AG20443 (cell line): ENCODE results near the gene TOPBP1.
"Not testable (repeated sequence)": the region's sequence is repeated elsewhere in the genome, so short reads cannot be mapped to it uniquely, and the experiment has no call there.

ENCODE experiments used
- DNase-seq: peaks from one replicate; pipeline ENCODE4 v3.0.0; 2012; ENCODE audit warnings: low spot score, mixed read lengths

TOPBP1 gene

GRCh38 chr3:133661454-133662277 is at the start of gene TOPBP1:
Gene TOPBP1, minus strand, starts transcription at chr3:133661941. Its CDS starts 814 bp downstream, at chr3:133661127.
- DNase-seq: peak; percentile 93

DNA sequence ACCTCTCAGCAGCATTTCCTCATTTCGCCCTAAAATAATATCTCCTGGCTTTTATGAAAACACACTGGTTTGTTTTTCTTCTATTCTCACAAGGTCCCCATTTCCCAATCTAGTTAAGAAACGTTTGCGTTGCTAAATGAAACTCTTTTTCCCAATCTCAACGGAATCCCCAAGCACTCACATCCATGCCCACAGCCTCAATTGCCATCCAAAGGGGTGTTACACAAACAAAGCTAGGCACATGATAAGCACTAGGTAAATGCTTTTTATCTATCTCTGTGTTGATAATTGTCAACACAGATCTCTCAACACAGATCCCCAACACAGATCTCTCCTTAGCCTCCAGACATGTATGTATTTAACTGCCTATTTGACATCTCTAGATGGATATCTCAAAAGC is 49.3 kb upstream of the TOPBP1 start:
- DNase-seq: no peak

GRCh38 chr3:133709139-133709750 is 47.5 kb upstream of the TOPBP1 start:
- DNase-seq: no peak

DNA sequence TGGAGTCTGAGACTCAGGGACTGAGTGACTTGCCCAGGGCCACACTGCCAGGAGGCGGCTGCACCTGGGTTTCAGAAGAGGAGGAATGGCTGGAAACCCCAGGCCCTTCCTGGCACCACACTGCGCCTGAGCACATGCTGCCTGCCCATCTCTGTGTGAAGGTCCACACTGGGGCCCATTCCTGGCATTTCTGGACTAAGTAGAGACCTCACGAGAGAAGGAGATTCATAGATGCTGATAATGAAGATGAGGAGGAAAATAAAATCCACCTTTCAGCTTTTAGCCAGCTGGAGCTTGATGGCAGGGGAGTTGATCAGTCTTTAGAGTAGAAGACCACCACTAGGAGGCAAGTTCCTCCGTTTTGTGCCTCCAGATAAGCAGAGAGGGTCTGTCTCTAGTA is 44.3 kb upstream of the TOPBP1 start:
- no peak for DNase-seq

- peak; percentile 6 for DNase-seq
These were observed 42.2 kb upstream of the TOPBP1 start for GRCh38 chr3:133703915-133704314.

DNA sequence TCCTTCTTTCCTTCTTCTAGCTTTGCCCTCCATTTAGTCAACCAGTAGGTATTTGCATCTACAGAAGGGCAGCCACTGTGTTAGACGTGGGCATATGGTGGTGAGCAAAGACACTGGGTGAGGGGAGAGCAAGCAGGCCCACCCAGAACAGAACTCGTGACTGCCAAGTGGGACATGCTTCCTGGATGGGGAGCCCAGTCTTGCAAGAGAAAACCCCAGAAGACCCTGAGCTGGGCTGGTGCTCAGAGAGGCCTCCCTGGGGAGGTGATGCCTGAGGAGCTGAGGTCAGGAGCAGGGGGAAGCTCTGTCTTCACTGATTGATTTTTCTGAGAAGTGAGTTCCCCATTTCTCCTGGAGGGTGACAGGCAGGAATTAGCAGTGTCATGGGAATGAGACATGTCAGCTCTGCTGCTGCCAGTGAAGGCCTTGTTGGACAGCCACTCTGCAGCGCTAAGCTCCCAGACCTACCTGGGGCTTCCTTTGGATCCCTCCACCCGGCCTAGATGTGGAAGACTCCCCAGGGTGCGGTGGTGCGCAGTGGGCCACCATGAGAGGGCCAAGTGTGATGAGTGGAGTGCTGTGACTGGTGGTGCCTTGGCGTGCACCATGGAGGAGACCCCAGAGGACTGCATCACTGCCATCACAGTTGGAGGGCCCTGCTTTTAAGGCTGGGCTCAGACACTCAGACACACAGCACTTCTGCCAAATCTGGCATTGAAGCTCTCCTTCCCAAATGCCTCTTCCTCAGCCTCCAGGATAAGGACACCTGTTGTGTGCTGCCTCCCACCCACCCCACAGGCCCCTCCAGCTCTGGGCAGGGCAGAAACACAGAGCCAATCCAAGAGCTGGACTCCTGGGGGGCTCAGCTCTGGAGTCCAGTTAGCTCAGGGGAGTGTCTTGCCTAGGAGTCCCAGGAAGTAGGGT is 40.0 kb upstream of the TOPBP1 start:
- peak; percentile 5 for DNase-seq

DNA sequence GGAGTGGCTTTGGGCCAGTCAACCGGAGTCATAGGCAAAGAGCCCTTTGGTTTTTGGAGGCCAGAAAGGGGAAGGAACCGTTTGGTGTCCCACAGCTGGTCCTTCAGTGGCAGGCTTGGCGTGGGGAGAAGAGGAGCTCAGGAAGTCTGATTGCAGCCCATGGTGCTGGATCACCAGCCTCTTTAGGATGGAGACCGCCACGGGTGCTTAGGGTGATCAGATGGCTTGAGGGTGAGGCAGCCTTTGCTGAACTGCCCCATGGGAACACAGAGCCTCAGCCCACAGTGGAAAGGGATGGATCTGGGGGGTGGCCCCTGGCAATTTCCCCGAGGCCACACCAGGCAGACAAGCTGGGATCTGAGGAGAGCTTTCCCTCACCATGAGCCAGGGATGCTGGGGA is 38.6 kb upstream of the TOPBP1 start:
- DNase-seq: no peak

DNA sequence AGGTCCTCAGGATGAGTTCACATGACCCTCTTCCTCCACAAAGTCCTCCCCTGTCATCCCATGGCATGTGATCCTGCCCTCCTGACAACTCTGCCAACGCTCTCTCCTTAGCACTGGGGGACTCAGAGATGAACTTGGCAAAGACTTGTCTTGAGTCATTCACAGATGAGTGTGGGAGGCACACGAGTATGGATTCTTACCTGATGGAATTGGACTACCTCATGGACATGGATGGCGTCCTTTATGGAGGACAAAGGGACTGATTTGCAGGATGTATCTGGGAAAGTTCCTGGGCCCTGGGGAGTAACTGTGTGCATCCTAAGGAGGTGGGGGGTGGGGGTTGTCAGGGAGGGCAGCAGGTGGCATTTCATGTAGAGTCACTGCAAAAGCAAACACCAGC is 38.2 kb upstream of the TOPBP1 start:
- DNase-seq: no peak

DNA sequence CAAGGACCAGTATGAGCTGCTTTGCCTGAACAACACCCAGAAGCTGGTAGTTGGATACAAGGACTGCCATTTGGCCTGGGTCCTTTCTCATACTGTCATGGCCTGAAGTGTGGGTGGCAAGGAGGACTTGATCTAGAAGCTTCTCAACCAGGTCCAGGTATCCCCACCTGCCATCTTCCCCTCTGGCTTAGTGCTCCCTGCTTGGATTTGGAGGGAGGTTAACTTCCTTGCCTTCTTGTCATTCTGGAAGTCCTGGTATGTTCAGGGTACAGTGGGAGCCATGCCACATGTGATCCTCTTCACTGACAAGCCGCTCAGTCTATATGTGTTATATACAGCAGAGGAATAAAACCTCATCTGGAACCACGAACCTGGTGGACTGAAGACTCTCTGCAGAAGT is 37.7 kb upstream of the TOPBP1 start:
- DNase-seq: no peak

- DNase-seq: no peak
These were observed 36.2 kb upstream of the TOPBP1 start for GRCh38 chr3:133697960-133698359.

DNA sequence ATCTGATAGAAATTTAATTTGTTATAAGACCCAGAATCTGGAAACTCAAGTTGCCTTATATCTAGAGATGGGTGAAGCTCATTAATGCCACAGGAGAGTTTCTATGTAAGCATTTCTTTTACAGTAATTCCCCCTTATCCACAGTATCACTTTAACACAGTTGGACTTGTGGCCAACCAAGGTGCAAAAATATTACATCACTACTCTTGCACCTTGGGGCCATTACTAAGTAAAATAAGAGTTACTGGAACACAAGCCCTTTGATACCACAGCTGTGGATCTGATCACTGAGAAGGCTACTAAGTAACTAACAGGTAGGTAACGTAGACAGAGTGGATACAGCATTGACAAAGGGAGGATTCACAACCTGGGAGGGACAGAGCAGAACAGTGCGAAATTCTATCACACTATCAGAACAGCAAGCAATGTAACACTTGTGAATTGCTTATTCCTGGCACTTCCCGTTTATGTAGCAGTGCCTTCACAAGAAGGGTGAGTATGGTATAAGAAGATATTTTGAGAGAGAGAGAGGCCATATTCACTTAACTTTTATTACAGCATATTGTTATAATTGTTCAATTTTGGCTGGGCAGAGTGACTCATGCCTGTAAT is 33.9 kb upstream of the TOPBP1 start:
- peak; percentile 3 for DNase-seq

GRCh38 chr3:133694288-133695268 is 32.8 kb upstream of the TOPBP1 start:
- DNase-seq: no peak

DNA sequence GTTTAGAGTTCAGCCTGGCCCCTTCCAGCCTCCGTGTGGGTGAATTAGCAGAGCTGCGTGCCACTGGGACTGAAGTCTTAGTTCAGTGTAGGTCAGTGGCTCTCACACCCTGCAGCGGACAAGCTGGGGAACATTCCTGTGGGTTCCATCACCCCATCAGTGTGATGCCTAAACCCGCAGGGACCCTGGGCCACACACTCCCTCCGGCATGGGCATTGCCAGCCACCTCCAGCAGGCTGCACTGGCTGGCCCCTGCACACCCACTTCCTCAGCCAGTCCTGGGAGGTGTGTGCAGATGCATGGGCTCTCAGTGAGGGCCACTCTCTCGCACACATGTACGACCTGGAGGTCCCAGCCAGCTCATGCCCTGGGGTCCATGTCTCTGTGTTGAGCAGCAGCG is 32.1 kb upstream of the TOPBP1 start:
- no peak for DNase-seq

GRCh38 chr3:133692759-133693158 is 31.0 kb upstream of the TOPBP1 start:
- DNase-seq: no peak

- no peak for DNase-seq
These were observed 29.7 kb upstream of the TOPBP1 start for GRCh38 chr3:133691273-133692107.

GRCh38 chr3:133677993-133678392 is 16.3 kb upstream of the TOPBP1 start:
- DNase-seq: not testable (repeated sequence)

- no peak for DNase-seq
These were observed 14.8 kb upstream of the TOPBP1 start for GRCh38 chr3:133676336-133677118.

GRCh38 chr3:133675631-133676335 is 14.0 kb upstream of the TOPBP1 start:
- no peak for DNase-seq
